Medulla oblongata (tissue), 1 donor: ENCODE results near the gene IRAK3.
A peak's percentile ranks its signal among the peaks of the same experiment; 100 is the strongest.
"Not testable (repeated sequence)": the region's sequence is repeated elsewhere in the genome, so short reads cannot be mapped to it uniquely, and the experiment has no call there.

Experiments
- DNase-seq: peaks from one replicate; pipeline ENCODE4 v3.0.0-alpha.2; 2015; ENCODE audit errors: extremely low spot score

The IRAK3 gene

GRCh38 chr12:66210840-66211239, 21.8 kb downstream of the IRAK3 start:
- DNase-seq, result no peak

GRCh38 chr12:66211573-66211972, 22.6 kb downstream of the IRAK3 start:
- not testable (repeated sequence) for DNase-seq

GRCh38 chr12:66213011-66213410, 24.0 kb downstream of the IRAK3 start:
- DNase-seq, result not testable (repeated sequence)

- no peak for DNase-seq
Measured at GRCh38 chr12:66217342-66217917, 28.4 kb downstream of the IRAK3 start.

- no peak for DNase-seq
Measured at GRCh38 chr12:66228462-66228861, 39.4 kb downstream of the IRAK3 start.

- DNase-seq, result no peak
Measured at GRCh38 chr12:66232263-66232662, 43.2 kb downstream of the IRAK3 start.

GRCh38 chr12:66234037-66234693, 45.2 kb downstream of the IRAK3 start:
- DNase-seq, result peak; percentile 53

GRCh38 chr12:66234773-66235625, 46.0 kb downstream of the IRAK3 start:
- DNase-seq, result peak; percentile 33

- no peak for DNase-seq
Measured at GRCh38 chr12:66235626-66236281, 46.7 kb downstream of the IRAK3 start.

- DNase-seq, result not testable (repeated sequence)
Measured at GRCh38 chr12:66236282-66236675, 47.3 kb downstream of the IRAK3 start.

- DNase-seq, result no peak
Measured at GRCh38 chr12:66236969-66237368, 48.0 kb downstream of the IRAK3 start.

- no peak for DNase-seq
Measured at GRCh38 chr12:66237505-66238175, 48.6 kb downstream of the IRAK3 start.

GRCh38 chr12:66239295-66239694, 50.3 kb downstream of the IRAK3 start:
- no peak for DNase-seq

- DNase-seq, result no peak
Measured at GRCh38 chr12:66240096-66240820, 51.2 kb downstream of the IRAK3 start.

GRCh38 chr12:66241061-66242043, 52.3 kb downstream of the IRAK3 start:
- DNase-seq, result peak; percentile 42

- no peak for DNase-seq
Measured at GRCh38 chr12:66242311-66242710, 53.3 kb downstream of the IRAK3 start.

- no peak for DNase-seq
Measured at GRCh38 chr12:66243911-66244310, 54.9 kb downstream of the IRAK3 start.

- no peak for DNase-seq
Measured at GRCh38 chr12:66244446-66244845, 55.4 kb downstream of the IRAK3 start.

GRCh38 chr12:66247741-66248140, 58.7 kb downstream of the IRAK3 start:
- no peak for DNase-seq

- DNase-seq, result no peak
Measured at GRCh38 chr12:66251049-66251448, 62.0 kb downstream of the IRAK3 start.
